DOHH2 (cell line): ENCODE results near the gene SLC19A2.

Experiments used
- CTCF ChIP-seq: fragments of 200-600 bp; sonication (generic); IDR thresholded peaks from one replicate; pipeline ENCODE4 v1.5.1; 2014; ENCODE audit warnings: antibody characterized with exemption, mild to moderate bottlenecking, low read depth, low read length; ENCODE audit not compliant: poor library complexity, severe bottlenecking
- EZH2phosphoT487 ChIP-seq: fragments of 200-600 bp; sonication (generic); IDR thresholded peaks from 2 replicates; pipeline ENCODE4 v1.6.1; 2017; ENCODE audit warnings: borderline replicate concordance, mild to moderate bottlenecking, antibody characterized with exemption, low read length, moderate library complexity, mixed read lengths

GRCh38 chr1:169510060-169510459 lies 24.3 kb upstream of the SLC19A2 start:
- TF ChIP-seq CTCF (no peak), EZH2phosphoT487 (no peak)
